ENCODE measurements around the gene FKBP2. TPM values are rescaled to one million over a fixed set of nuclear protein-coding genes. Genes with fewer than 3 reads are reported as not detected.
A peak's percentile ranks its signal among the peaks of the same experiment; 100 is the strongest.

FKBP2 gene
- total and polyA plus RNA-seq, 2 of the 13 experiments (the other 11 are each of a cell fraction or from before 2014, with no cell fraction given), result 30.1 to 53.3 TPM

- 0 out of 2 replicates have a peak, but pooled peaks have one; percentile 11 for TF ChIP-seq BCL6 (CRISPR knock-in tag; IDR thresholded peaks at IDR 0.05)
- peak; percentile 75; the same call in 1 of the 3 replicates for TF ChIP-seq MXI1 (IDR thresholded peaks at IDR 0.05; ENCODE audit: borderline replicate concordance, low read depth, low read length)
- no peak for TF ChIP-seq PCBP2 (optimal IDR thresholded peaks at IDR 0.05; ENCODE audit: low read depth, low read length, poor library complexity, severe bottlenecking)
- TF ChIP-seq ZNF850 (CRISPR knock-in tag; conservative IDR thresholded peaks at IDR 0.05), result no peak
- no peak for TF ChIP-seq ZNF782 (CRISPR knock-in tag; IDR thresholded peaks at IDR 0.05; ENCODE audit: borderline replicate concordance)
- TF ChIP-seq ZNF607 (CRISPR knock-in tag; IDR thresholded peaks at IDR 0.05; ENCODE audit: borderline replicate concordance), result peak; percentile 57; the same call in 1 of the 2 replicates
- TF ChIP-seq FOXC1 (CRISPR knock-in tag; IDR thresholded peaks at IDR 0.05; ENCODE audit: borderline replicate concordance), result no peak
- 0 out of 2 replicates have a peak, but pooled peaks have one; percentile 15 for TF ChIP-seq ISL2 (CRISPR knock-in tag; IDR thresholded peaks at IDR 0.05)
- no peak for TF ChIP-seq GATAD1 (CRISPR knock-in tag; IDR thresholded peaks at IDR 0.05)
- TF ChIP-seq AFF4 (CRISPR knock-in tag; IDR thresholded peaks at IDR 0.05), result no peak
- peak; percentile 67 for TF ChIP-seq SP5 (CRISPR knock-in tag; IDR thresholded peaks at IDR 0.05; ENCODE audit: borderline replicate concordance, low read depth)
- TF ChIP-seq CREBL2 (CRISPR knock-in tag; IDR thresholded peaks at IDR 0.05; ENCODE audit: borderline replicate concordance), result no peak
- no peak for TF ChIP-seq ZNF383 (CRISPR knock-in tag; IDR thresholded peaks at IDR 0.05; ENCODE audit: borderline replicate concordance)
- no peak; the same call in 1 of the 2 replicates for TF ChIP-seq KDM3A (CRISPR knock-in tag; IDR thresholded peaks at IDR 0.05; ENCODE audit: low read depth)
- TF ChIP-seq SNAPC4 (CRISPR knock-in tag; IDR thresholded peaks at IDR 0.05), result no peak
- peak; percentile 50; the same call in 1 of the 2 replicates for TF ChIP-seq SPEN (CRISPR knock-in tag; IDR thresholded peaks at IDR 0.05; ENCODE audit: low read depth)
- TF ChIP-seq TOE1 (CRISPR knock-in tag; IDR thresholded peaks at IDR 0.05), result no peak
- TF ChIP-seq ZNF24 (IDR thresholded peaks at IDR 0.05), result no peak
- no peak for TF ChIP-seq PRMT3 (CRISPR knock-in tag; IDR thresholded peaks at IDR 0.05; ENCODE audit: borderline replicate concordance, low read depth)
- TF ChIP-seq ZSCAN22 (CRISPR knock-in tag; IDR thresholded peaks at IDR 0.05), result no peak
- no peak for TF ChIP-seq ZNF737 (CRISPR knock-in tag; IDR thresholded peaks at IDR 0.05; ENCODE audit: borderline replicate concordance)
Observed at GRCh38 chr11:64246871-64247728, 6.2 kb downstream of the FKBP2 start, which contains the start of gene PPP1R14B (continued).

Measured in HepG2 (cell line).